ENCODE measurements around the gene ATXN7L1.

The ATXN7L1 gene

GRCh38 chr7:105788816-105789349 is 87.5 kb downstream of the ATXN7L1 start:
- intact Hi-C loops (cut with DNase I) = no loop called here
- DNase-seq = peak in 1 of 10 donors; percentile 35

- intact Hi-C loops (cut with DNase I) = no loop called here
- no peak for DNase-seq
These were observed 88.0 kb downstream of the ATXN7L1 start for GRCh38 chr7:105788356-105788755.

DNA sequence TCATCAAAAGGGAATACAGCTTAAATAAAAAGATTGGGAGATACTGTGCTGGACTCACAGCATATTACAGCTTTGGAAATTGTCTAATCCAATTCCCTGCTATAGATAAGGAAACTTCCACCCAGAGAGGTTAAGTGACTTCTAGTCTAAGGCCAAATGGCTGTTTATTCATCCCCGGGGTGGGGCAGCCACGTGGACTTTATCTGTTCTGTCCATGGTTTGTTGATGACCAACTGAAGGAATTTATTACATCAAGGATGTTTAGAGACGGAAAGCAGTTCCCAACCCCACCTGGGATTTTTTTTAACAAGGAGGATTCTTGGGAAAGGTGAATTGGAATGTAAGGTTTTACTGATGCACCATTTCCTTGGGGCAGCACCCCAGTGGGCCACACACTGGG is 88.6 kb downstream of the ATXN7L1 start:
- no peak for DNase-seq
- intact Hi-C loops (cut with DNase I) = no loop called here

DNA sequence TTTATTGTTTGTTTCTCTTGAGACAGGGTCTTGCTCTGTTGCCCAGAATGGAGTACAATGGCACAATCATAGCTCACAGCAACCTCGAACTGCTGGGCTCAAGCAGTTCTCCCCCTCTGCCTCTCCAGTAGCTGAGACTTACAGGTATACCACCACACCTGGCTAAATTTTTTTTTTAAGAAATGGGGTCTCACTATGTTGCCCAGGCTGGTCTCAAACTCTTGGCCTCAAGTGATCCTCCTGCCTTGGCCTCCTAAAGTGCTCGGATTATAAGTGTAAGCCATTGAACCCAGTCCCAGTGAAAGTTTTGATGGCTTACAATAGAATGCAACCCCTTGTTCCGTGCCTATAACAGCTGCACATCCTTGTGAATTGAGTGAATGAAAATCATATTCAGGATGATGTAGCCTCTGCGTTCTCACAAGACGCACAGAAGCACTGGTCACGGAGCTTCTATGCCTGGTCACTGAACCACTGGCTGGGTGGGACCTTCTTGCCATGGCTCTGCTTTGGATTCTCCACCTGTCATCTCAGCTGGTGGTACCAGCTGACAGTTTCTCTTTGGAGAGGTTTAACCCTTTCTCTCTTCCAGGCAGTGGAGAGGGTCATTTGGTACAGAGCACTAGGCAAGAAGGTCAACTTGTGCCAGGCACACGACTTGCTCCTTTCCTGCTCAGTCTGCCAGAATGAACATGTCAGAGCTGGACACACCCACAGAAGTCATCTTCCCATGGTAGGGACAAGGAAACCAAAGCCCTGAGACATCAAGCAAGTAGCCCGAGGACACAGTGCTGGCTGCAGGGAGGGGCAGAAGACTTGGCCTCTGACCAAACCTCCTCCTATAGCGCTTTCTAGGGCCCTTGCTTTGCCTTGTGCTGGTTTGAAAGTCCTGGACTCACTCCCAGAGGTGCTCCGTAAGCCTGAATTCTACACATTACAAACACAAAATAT is 89.6 kb downstream of the ATXN7L1 start:
- no peak for DNase-seq

GRCh38 chr7:105782391-105783042 is 93.9 kb downstream of the ATXN7L1 start:
- DNase-seq = no peak
- intact Hi-C loops (cut with DNase I) = no loop called here

More for the DNA sequence above, 89.6 kb downstream of the ATXN7L1 start:
- intact Hi-C loops (cut with DNase I) = no loop called here

DNA sequence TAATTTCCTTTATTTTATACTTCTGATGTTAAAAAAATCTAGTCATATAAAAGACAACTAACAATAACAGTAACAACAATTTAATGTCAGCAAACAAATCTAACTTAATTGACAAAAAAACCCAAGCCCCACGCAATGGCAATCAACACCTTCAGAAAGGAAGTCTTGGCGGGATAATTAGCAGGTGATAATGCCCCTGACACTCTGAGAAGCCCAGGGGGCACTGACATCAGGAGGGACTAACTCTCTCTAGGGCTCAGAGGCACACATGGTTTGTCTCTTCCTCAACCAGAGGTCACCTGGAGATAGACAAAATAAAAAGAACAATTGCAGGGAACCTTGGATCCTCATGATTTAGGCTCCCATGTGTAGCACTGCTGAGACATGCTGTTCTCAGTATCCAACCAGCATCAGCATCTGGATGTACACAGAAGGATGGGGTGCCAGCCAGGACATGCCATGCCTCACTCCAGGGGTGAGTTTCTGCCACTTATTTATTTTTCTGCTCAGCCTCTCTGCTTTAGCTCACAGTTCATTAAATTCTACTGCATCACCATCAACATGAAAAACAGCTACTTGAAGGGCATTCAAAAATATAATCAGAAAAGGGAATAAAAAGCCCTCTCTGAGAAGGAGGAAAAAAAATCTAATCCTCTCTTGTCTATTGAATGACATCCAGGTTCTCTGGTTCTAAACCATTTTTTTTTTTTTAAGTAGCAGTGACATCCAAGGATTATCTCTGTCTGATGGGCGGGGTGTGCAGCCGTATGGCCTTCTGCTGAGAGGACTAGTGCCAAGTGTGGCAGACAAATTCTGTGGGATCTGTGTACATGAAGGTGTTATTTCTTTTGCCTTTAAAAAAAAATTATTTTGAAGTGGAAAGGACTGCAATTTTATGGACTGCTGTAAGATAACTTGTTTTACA is 96.3 kb downstream of the ATXN7L1 start:
- intact Hi-C loops (cut with DNase I) = no loop called here
- DNase-seq = peak in 1 of 10 donors; percentile 71

GRCh38 chr7:105778956-105779355 is 97.4 kb downstream of the ATXN7L1 start:
- intact Hi-C loops (cut with DNase I) = no loop called here
- no peak for DNase-seq

DNA sequence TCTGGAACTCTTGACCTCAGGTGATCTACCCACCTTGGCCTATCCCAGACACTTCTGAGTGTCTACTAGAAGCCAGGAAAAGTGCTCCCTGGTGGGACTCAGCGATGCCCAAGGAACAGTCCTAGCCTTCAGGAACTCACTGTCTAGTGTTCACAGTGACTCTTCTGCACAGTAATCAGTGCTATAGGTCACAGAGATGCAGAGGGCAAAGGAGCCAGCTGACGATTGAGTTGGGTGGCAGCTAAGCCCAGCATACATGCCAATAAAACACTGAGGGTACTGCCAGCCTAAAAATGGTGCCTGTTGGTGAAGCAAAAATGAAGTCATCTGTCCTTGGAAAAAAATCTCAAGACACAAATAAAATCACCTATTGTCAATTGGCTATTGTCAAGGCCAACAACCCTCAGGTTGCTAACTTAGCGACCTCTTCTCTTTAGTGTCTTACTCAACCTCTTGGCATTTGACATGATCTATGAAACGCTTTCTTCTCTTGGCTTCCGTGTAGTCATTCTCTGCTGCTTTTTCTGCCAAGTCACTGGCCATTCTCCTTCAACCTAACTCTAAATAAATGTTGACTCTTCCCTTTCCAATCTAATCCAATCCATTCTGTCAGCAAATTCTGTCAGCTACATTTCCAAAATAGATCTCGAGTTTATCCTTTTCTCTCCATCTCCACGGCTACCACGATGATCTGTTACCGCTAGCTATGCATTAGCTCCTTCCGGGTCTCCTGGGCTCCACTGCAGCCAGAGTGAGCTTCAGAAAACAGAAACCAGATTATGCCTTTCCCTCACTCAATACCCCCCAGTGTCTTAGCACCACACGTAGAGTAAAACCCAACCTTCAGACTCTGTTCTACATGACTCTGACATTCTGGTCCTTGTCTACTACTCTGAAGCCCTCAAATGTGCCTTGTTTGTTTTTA is 99.2 kb downstream of the ATXN7L1 start:
- DNase-seq = no peak

GRCh38 chr7:105776068-105776790 is 100.2 kb downstream of the ATXN7L1 start:
- DNase-seq = no peak
- intact Hi-C loops (cut with DNase I) = no loop called here

More for the DNA sequence above, 99.2 kb downstream of the ATXN7L1 start:
- intact Hi-C loops (cut with DNase I) = no loop called here

DNA sequence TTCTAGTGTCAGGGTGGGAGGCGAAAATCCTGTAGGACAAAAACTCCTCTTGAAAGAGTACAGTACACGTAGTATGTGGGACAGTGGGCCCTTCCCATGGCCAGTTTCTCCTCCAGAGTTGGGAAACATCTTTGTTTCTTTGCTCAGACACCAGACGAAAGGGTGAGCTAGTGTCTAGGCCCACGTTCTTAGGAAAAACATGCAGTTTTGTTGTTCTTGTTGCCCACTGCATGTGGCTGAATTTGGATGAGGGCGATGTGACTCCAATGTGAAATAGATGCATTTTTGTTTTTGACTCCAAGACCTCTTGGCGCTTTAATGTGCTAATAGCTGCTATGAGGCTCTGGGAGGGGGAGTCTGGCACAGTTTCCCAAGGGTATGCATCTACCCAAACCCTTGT is 100.8 kb downstream of the ATXN7L1 start:
- no peak for DNase-seq
- intact Hi-C loops (cut with DNase I) = no loop called here

- intact Hi-C loops (cut with DNase I) = no loop called here
- no peak for DNase-seq
These were observed 103.4 kb downstream of the ATXN7L1 start for GRCh38 chr7:105773030-105773460.

- no peak for DNase-seq
- intact Hi-C loops (cut with DNase I) = loop anchor here (10.0 kb wide), 2 partner anchors 105 to 385 kb away; partner anchors contain the start of gene ATXN7L1
These were observed 106.3 kb downstream of the ATXN7L1 start for GRCh38 chr7:105769901-105770628.

DNA sequence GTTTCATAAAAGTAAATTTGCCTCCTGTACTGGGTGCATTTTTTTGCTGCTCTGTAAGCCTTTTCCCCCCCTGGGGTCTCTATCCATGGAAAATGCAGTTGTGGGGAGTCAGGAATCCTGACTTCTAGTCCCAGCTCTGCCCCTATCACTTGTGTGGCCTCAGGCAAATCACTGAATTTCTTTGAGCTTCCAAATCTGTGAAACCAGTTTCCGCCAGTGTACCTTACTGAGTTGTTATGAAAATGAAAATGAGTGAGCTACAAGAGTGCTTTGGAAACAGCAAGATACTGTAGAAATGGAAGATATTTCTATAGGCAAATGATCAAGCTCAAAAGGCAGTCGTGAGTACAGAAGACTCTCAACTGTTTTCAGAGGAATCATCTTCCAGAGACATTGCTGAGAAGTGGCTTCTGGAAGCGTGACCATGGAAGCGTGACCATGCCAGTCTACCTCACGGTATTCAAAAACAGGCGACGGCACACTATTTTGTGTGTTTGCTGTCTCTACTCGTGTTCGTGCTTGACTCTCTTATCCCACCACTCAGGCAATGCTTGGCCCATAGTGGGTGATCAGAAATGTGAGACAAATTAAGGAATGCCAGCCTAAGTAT is 107.4 kb downstream of the ATXN7L1 start:
- intact Hi-C loops (cut with DNase I) = loop anchor here (10.0 kb wide), 2 partner anchors 106 to 386 kb away; partner anchors contain the start of gene ATXN7L1
- no peak for DNase-seq

DNA sequence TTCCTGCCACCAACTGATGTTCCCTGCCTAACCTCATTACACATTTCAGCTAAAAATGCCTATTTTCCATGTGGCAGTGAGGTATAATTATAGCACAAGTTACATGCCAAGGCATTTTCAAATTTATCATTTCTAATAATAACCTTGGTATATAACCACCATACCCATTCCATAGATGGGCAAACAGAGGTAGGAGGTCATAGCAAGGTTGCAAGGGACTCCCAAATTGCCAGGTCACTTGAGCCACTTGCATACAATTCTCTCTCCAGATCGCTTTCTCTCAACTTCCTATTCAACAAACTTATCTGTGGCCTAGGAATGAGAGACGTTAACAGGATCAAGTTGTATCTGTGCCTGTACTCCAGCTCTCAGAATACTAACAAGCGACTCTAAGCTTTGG is 108.3 kb downstream of the ATXN7L1 start:
- DNase-seq = no peak
- intact Hi-C loops (cut with DNase I) = loop anchor here (10.0 kb wide), 2 partner anchors 107 to 387 kb away; partner anchors contain the start of gene ATXN7L1

DNA sequence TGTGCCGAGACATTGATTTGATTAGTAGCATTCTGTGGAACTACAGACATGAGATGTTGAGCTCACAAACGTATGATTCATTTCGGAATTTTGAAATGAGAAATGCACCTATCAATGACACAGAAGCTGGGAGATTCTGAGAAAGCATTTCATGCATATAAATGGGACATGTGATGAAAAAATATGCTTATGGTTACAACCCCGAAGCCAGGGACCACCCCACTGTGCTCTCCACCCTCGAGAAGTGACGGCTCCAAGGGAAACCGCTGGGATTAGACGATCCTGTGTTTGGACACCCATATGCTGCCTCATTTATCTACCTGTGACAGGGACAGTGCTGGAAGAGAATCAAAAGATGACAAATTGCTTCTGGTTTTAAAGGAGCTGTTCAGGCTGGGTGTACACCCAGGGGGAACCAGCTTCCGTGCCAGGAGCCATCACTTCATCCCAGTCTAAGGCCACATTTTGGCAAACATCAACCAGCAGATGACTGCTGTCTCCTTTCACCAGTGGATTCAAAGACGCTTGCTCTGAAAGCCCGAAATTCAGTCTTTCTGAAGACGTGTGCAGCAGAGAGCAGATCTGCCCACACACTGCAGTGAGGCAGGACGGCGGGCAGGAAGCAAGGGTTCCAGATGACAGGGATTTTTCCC is 109.9 kb downstream of the ATXN7L1 start:
- intact Hi-C loops (cut with DNase I) = loop anchor here (10.0 kb wide), 2 partner anchors 108 to 388 kb away; partner anchors contain the start of gene ATXN7L1
- DNase-seq = peak in 7 of 10 donors; percentile 16 to 90 (median 46)

GRCh38 chr7:105765846-105766245 is 110.6 kb downstream of the ATXN7L1 start:
- no peak for DNase-seq
- intact Hi-C loops (cut with DNase I) = loop anchor here (10.0 kb wide), 2 partner anchors 109 to 389 kb away; partner anchors contain the start of gene ATXN7L1

Measured in posterior cingulate gyrus (tissue), 11 donors.